Measurements from ENCODE around the gene IPPK. TPM values are rescaled to one million over a fixed set of nuclear protein-coding genes. Genes with fewer than 3 reads are reported as not detected.

Gene IPPK
- total RNA-seq, 1 experiment from 2014 or later = 5.4 TPM

DNA sequence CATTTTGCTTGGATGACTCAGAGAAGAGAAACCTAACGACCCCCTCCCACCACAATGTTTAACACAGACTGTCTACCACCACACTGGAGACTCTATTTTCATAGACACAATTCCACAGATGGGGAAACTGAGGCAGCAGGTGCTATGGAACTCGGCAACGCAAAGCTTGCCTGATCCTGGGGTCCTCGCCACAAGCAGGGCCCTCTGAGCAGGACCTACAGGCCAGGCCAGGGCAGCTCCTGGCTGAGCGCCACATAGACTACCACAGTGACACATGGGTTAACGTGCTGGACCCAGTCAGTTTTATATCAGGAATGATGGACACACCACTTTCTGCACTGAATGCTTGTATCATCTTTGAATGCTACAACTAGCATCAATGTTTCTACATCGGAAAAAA is 11.8 kb downstream of the IPPK start:
- H3K4me3 ChIP-seq (ENCODE audit: low read depth in 2 of 2, low read length in 2 of 2) = no peak overlapping the region
- POLR2A ChIA-PET = no interaction called here
- in situ Hi-C loops (cut with HindIII; ENCODE audit: low pct_unique_long_range_greater_than_20kb, low sequenced_read_pairs) = no loop called here
- intact Hi-C loops (cut with micrococcal nuclease; ENCODE audit: unreplicated experiment) = no loop called here
- TF ChIP-seq CTCF (IDR thresholded peaks at IDR 0.05) = no peak
- TF ChIP-seq REST (IDR thresholded peaks at IDR 0.05; ENCODE audit: insufficient read depth in 1 of 2, low read depth in 2 of 2, low read length in 1 of 2) = no peak
- TF ChIP-seq SIN3A (IDR thresholded peaks at IDR 0.05; ENCODE audit: borderline replicate concordance, insufficient read depth, low read depth, low read length) = no peak
- no peak for TF ChIP-seq POLR2AphosphoS5 (IDR thresholded peaks at IDR 0.05; ENCODE audit: low read depth, low read length)
- TF ChIP-seq TCF7L2 (IDR thresholded peaks at IDR 0.05; ENCODE audit: low read depth, low read length) = no peak
- H3K27me3 ChIP-seq (ENCODE audit: control insufficient read depth, insufficient read depth, low read length) = no peaks in the 10 kb centered on the region
- DNase-seq (ENCODE audit: low read depth, low spot score) (no peak), ATAC-seq (no peak)
- BruUV-seq (replicated peaks) = no TSS peak
- no peak overlapping the region for H3K27ac ChIP-seq (ENCODE audit: low read length)
- no peaks in the 10 kb centered on the region for H3K36me3 ChIP-seq (ENCODE audit: control insufficient read depth, insufficient read depth, low read length)
- no peaks in the 10 kb centered on the region for H3K4me1 ChIP-seq (ENCODE audit: control insufficient read depth, insufficient read depth, low read length)
- CTCF ChIA-PET = no interaction called here
- H3K9me3 ChIP-seq (ENCODE audit: control insufficient read depth, insufficient read depth, low read depth, low read length) = no peaks in the 10 kb centered on the region

DNA sequence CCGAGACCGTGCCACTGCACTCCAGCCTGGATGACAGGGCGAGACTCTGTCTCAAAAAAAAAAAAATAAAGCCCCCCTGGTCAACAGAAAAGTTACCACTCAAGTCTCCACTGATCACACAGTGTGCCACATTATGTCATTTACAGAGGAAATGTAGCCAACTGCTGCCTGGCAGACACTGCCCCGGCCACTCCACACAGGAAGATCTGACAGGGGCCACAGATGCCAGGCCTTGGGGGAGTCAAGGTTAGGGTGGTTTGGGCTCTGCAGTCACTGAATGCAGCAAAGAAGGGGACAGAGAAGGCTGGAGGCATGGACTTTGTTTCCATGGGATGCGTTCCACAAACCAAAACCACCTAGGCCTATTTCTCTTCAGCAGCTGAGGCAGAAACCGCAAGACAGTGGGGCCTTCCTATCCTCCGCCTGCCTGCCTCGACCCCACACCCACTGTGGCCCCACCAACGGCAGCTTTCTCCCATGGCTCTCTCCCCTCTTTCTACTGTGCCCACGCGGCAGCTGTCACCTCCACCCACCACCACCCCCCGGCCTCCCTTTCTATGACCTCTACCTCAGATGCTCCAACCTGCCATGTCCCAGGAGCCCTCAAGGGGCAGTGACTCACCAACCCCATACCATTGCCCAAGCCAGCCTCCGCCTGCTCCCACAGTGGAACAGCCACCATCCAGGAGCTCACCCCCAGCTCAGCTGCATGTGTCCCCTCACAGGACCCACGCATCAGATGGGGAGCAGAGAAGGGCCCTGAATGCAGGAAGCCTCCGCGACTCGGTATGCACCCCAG is 12.4 kb downstream of the IPPK start:
- ChIA-PET POLR2A (no interaction called here), CTCF (no interaction called here)
- no peak overlapping the region for H3K4me3 ChIP-seq (ENCODE audit: low read depth in 2 of 2, low read length in 2 of 2)
- intact Hi-C loops (cut with micrococcal nuclease; ENCODE audit: unreplicated experiment) (no loop called here), in situ Hi-C loops (cut with HindIII; ENCODE audit: low pct_unique_long_range_greater_than_20kb, low sequenced_read_pairs) (no loop called here)
- ATAC-seq = no peak
- H3K27ac ChIP-seq (ENCODE audit: low read length) = no peak overlapping the region
- no peak for DNase-seq (ENCODE audit: low read depth, low spot score)
- H3K27me3 ChIP-seq (ENCODE audit: control insufficient read depth, insufficient read depth, low read length) = no peaks in the 10 kb centered on the region
- no peaks in the 10 kb centered on the region for H3K9me3 ChIP-seq (ENCODE audit: control insufficient read depth, insufficient read depth, low read depth, low read length)
- no peaks in the 10 kb centered on the region for H3K4me1 ChIP-seq (ENCODE audit: control insufficient read depth, insufficient read depth, low read length)
- no peaks in the 10 kb centered on the region for H3K36me3 ChIP-seq (ENCODE audit: control insufficient read depth, insufficient read depth, low read length)
- BruUV-seq (replicated peaks) = no TSS peak
- TF ChIP-seq REST (IDR thresholded peaks at IDR 0.05; ENCODE audit: insufficient read depth in 1 of 2, low read depth in 2 of 2, low read length in 1 of 2) (no peak), CTCF (IDR thresholded peaks at IDR 0.05) (no peak), SIN3A (IDR thresholded peaks at IDR 0.05; ENCODE audit: borderline replicate concordance, insufficient read depth, low read depth, low read length) (no peak), POLR2AphosphoS5 (IDR thresholded peaks at IDR 0.05; ENCODE audit: low read depth, low read length) (no peak), TCF7L2 (IDR thresholded peaks at IDR 0.05; ENCODE audit: low read depth, low read length) (no peak)
